ENCODE measurements around the gene CBX1. TPM values are rescaled to one million over a fixed set of nuclear protein-coding genes. Genes with fewer than 3 reads are reported as not detected.
"Not testable (repeated sequence)": the region's sequence is repeated elsewhere in the genome, so short reads cannot be mapped to it uniquely, and the experiment has no call there.

CBX1 gene
- total RNA-seq, 1 donor from 2014 or later = 33.0 TPM

- no peaks in the 10 kb centered on the region for H3K9me3 ChIP-seq (replicated peaks)
- H3K27ac ChIP-seq (replicated peaks) = peak overlapping the region; percentile 89
- no peaks in the 10 kb centered on the region for H3K27me3 ChIP-seq (ENCODE audit: low read depth)
- intact Hi-C loops (cut with micrococcal nuclease) = no loop called here
- peaks cover 18% of the 10 kb centered on the region for H3K4me1 ChIP-seq
- no peaks in the 10 kb centered on the region for H3K36me3 ChIP-seq
- DNase-seq = no peak
- peak overlapping the region; percentile 84 for H3K4me3 ChIP-seq
- TF ChIP-seq CTCF (IDR thresholded peaks at IDR 0.05; ENCODE audit: borderline replicate concordance) = no peak
Measured at GRCh38 chr17:48036693-48037035, 64.6 kb downstream of the CBX1 start.

GRCh38 chr17:48034734-48035133 is 66.5 kb downstream of the CBX1 start:
- H3K36me3 ChIP-seq; H3K27me3 ChIP-seq (ENCODE audit: low read depth); DNase-seq; H3K27ac ChIP-seq (replicated peaks); intact Hi-C loops (cut with micrococcal nuclease); H3K4me3 ChIP-seq; H3K9me3 ChIP-seq (replicated peaks): not testable (repeated sequence)
- peaks cover 30% of the 10 kb centered on the region for H3K4me1 ChIP-seq

- H3K9me3 ChIP-seq (replicated peaks) = no peaks in the 10 kb centered on the region
- intact Hi-C loops (cut with micrococcal nuclease) = no loop called here
- H3K36me3 ChIP-seq = no peaks in the 10 kb centered on the region
- H3K4me3 ChIP-seq = no peak overlapping the region
- H3K27me3 ChIP-seq (ENCODE audit: low read depth) = no peaks in the 10 kb centered on the region
- no peak overlapping the region for H3K27ac ChIP-seq (replicated peaks)
- H3K4me1 ChIP-seq = peaks cover 29% of the 10 kb centered on the region
- TF ChIP-seq CTCF (IDR thresholded peaks at IDR 0.05; ENCODE audit: borderline replicate concordance) = no peak
- no peak for DNase-seq
Measured at GRCh38 chr17:48031966-48032365, 69.3 kb downstream of the CBX1 start.

- H3K36me3 ChIP-seq = no peaks in the 10 kb centered on the region
- H3K4me1 ChIP-seq = peaks cover 37% of the 10 kb centered on the region
- H3K9me3 ChIP-seq (replicated peaks) = no peaks in the 10 kb centered on the region
- DNase-seq = no peak
- no peak for TF ChIP-seq CTCF (IDR thresholded peaks at IDR 0.05; ENCODE audit: borderline replicate concordance)
- no peaks in the 10 kb centered on the region for H3K27me3 ChIP-seq (ENCODE audit: low read depth)
- H3K4me3 ChIP-seq = no peak overlapping the region
- intact Hi-C loops (cut with micrococcal nuclease) = no loop called here
- H3K27ac ChIP-seq (replicated peaks) = peak overlapping the region; percentile 79
Measured at GRCh38 chr17:48030531-48030930, 70.7 kb downstream of the CBX1 start.

GRCh38 chr17:48028736-48029135 is 72.5 kb downstream of the CBX1 start:
- peaks cover 52% of the 10 kb centered on the region for H3K4me1 ChIP-seq
- DNase-seq = no peak
- intact Hi-C loops (cut with micrococcal nuclease) = no loop called here
- no peaks in the 10 kb centered on the region for H3K9me3 ChIP-seq (replicated peaks)
- H3K4me3 ChIP-seq = no peak overlapping the region
- no peaks in the 10 kb centered on the region for H3K36me3 ChIP-seq
- peaks cover 9% of the 10 kb centered on the region for H3K27me3 ChIP-seq (ENCODE audit: low read depth)
- no peak overlapping the region for H3K27ac ChIP-seq (replicated peaks)
- TF ChIP-seq CTCF (IDR thresholded peaks at IDR 0.05; ENCODE audit: borderline replicate concordance) = no peak

GRCh38 chr17:48027322-48027981 is 73.8 kb downstream of the CBX1 start:
- intact Hi-C loops (cut with micrococcal nuclease) = loop anchor here (2.0 kb wide), 2 partner anchors 47 to 103 kb away; no protein-coding TSS in a partner anchor
- Histone ChIP-seq H3K4me3 (no peak overlapping the region), H3K36me3 (no peaks in the 10 kb centered on the region), H3K9me3 (replicated peaks) (no peaks in the 10 kb centered on the region), H3K4me1 (peaks cover 62% of the 10 kb centered on the region), H3K27me3 (ENCODE audit: low read depth) (peaks cover 22% of the 10 kb centered on the region), H3K27ac (replicated peaks) (no peak overlapping the region)
- no peak for DNase-seq
- TF ChIP-seq CTCF (IDR thresholded peaks at IDR 0.05; ENCODE audit: borderline replicate concordance) = no peak
